ENCODE data around the gene KRT85.

KRT85 gene

DNA sequence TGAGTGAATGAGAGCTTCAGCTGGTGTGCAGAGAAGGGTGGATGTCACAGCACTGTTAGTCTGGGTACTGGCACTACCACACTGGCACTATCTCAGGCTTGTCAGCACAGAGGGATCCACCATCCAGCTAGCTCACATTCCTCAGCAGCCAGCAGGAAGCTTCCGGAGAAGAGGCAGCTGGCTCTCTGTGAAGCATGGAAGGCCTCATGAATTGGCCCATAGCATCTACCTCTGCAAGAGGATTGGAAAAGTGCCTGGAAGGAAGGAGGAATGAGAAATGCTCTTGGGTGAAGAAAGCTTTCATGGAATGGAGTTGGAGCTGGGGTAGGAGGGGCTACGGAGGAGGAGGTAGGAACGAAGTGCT lies 56.0 kb downstream of the KRT85 start:
- no peak overlapping the region for H3K4me3 Mint-ChIP-seq
- H3K36me3 Mint-ChIP-seq (ENCODE audit: insufficient read depth), result no peaks in the 10 kb centered on the region
- H3K27ac Mint-ChIP-seq (ENCODE audit: low read depth), result no peak overlapping the region
- H3K9me3 Mint-ChIP-seq, result no peaks in the 10 kb centered on the region
- ATAC-seq (replicated peaks; ENCODE audit: extremely low read depth, poor library complexity, severe bottlenecking) (no peak), DNase-seq (ENCODE audit: low spot score in 2 of 2) (no peak)
- peaks cover 10% of the 10 kb centered on the region for H3K4me1 Mint-ChIP-seq
- peaks cover 74% of the 10 kb centered on the region for H3K27me3 Mint-ChIP-seq

GRCh38 chr12:52310622-52311284 lies 56.5 kb downstream of the KRT85 start:
- no peaks in the 10 kb centered on the region for H3K9me3 Mint-ChIP-seq
- DNase-seq (ENCODE audit: low spot score in 2 of 2), result no peak
- H3K36me3 Mint-ChIP-seq (ENCODE audit: insufficient read depth), result no peaks in the 10 kb centered on the region
- ATAC-seq (replicated peaks; ENCODE audit: extremely low read depth, poor library complexity, severe bottlenecking), result no peak
- peaks cover 10% of the 10 kb centered on the region for H3K4me1 Mint-ChIP-seq
- no peak overlapping the region for H3K27ac Mint-ChIP-seq (ENCODE audit: low read depth)
- H3K27me3 Mint-ChIP-seq, result peaks cover 74% of the 10 kb centered on the region
- no peak overlapping the region for H3K4me3 Mint-ChIP-seq
